GM19467 (cell line): ENCODE measurements around the gene ITGAV.

Source experiments
- ATAC-seq: cut with Tn5 transposase; IDR thresholded peaks from one replicate; pipeline ENCODE4 v1.9.1; 2021; ENCODE audit warnings: mild to moderate bottlenecking, moderate library complexity; ENCODE audit not compliant: unreplicated experiment

The ITGAV gene

DNA sequence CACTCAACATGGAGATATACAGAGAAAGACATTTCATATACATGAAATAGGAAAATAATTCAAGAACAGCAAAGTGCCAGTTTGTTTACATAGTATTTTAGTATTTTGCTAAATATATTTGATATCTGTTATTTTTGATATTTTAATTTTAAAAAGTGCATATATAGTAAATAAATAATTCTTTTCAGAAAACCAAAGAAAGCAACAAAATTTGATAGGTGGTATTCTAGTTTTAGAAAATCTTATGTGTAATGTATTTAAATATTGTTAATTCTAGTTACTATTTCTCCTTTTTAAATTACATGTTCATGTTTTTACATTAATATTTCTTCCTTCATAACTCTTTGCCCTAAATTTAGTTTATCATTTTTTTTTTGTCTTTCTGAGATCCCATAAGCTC, 69.5 kb downstream of the ITGAV start:
- no peak for ATAC-seq

DNA sequence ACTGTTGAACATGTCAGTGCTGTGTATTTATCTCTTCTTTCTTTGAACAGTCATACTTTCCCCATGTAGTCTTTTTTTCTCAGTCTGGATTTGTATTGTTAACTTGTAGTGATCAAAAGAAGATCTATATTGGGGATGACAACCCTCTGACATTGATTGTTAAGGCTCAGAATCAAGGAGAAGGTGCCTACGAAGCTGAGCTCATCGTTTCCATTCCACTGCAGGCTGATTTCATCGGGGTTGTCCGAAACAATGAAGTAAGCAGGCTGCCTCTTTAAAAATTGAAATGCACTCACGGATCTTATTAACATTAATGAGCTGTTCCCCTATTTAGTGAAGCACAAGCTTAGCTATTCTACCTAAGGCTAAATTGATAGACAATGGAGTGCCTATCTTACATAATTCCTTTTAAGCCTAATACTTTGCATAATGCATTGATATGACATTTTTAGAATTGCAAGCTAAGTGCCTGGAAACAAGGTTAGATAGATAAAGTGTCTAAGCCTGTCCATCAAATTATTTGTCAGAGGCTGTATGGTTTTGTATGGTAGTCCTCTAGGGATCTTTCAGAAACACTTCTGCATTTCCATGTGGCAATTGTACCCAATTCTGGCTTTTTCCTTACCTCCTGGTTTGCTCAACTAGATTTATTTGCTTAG, 74.7 kb downstream of the ITGAV start:
- no peak for ATAC-seq

DNA sequence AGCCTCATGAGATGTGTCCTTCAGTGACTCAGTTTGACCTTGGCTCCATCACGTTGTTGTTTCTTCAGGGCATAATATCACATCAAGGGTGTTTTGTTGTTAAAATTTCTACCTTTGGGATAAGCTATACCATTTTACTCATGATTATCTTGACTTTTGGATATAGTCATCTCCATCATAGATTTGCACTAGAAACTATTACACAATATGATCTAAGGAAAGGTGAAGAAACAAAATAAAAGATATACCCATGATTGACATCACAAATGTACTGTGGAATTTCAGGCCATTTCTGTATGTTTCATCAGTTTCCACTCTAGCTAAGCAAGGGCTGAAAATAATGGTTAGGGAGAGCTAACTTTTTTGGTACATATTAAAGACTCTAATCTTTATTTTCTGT, 79.3 kb downstream of the ITGAV start:
- no peak for ATAC-seq

DNA sequence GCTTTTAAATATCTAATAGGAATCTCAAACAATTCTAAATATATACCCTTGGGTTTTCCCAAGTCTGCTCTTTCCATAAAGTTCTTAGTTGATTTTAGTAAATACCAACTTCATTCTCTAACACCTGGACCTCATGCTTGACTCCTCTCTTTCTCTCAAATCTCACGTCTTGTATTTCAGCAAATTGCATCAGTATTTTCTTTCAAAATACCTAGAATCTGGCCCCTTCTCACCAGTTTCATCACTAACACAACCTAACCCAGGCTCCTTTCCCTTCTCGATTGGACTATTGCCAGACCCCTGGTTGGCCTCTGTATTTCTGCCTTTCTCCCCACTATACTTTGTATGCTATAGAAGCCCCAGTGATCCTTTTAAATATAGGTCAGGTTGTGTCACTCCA, 81.0 kb downstream of the ITGAV start:
- ATAC-seq: no peak

DNA sequence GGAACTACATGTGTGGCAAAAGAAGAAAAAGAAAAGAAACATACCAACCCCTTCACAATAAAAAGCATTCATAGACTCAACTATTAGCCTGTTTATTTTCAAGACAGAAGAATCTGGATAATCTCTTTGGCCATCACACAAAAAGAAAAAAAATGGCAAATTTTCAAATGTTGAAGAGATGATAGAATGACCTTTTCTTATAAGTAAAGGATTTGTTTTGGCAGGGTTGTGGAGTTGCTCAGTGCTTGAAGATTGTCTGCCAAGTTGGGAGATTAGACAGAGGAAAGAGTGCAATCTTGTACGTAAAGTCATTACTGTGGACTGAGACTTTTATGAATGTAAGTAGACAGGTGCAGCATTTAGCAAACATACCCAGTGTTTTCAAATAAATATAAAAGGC, 85.5 kb downstream of the ITGAV start:
- ATAC-seq: no peak

DNA sequence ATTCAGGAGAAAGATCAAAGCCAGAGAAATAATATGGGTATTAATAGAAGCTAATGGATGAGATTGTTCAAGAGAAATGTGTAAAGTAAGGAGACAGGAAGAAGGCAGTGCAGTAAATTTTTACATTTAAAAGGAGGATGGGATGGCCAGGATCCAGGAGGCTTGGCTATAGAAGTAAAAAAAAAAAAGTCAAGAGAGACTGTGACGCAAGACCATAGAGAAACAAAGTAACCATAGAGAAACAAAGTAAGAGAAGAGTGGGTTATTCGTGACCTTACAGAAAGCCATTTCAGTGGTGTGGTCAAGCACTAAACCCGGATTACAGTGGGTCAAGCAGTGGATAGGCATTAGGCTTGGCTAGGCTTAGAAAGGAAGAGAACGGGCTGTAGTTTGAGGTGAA, 93.5 kb downstream of the ITGAV start:
- no peak for ATAC-seq

DNA sequence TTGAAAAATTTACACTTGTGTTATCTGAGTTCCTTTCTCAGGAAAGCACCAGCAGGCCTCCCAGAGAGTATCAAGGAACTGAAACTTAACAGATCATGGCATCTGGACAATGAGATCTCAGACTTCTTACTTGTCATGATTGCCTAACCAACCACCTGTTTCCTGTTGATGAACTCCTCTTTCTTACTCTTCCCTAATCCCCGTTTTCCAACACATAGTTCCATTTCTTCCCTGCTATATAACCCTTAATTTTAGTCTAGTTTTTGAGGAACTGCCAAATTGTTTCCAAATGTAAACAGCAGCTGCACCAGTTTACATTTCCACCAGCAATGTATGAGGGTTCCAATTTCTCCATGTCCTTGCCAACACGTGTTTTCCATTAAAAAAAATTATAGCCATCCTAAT, 98.0 kb downstream of the ITGAV start:
- ATAC-seq: no peak

DNA sequence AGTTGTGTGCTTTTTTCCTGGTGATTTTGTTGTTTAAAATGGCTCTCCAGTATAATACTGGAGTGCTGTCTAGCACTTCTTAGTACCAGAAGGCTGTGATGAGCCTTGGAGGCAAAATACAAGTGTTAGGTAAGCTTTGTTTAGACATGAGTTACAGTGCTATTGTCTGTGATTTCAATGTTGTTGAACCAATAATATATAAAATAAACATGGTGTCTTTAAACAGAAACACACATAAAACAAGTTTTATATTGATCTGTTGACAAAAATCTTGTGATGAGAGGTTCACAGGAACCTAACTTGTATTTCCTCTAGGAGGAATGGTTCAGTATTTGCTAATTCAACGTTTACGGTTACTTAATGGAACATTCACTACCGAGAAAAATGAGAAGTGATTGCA, 99.0 kb downstream of the ITGAV start:
- ATAC-seq: no peak

DNA sequence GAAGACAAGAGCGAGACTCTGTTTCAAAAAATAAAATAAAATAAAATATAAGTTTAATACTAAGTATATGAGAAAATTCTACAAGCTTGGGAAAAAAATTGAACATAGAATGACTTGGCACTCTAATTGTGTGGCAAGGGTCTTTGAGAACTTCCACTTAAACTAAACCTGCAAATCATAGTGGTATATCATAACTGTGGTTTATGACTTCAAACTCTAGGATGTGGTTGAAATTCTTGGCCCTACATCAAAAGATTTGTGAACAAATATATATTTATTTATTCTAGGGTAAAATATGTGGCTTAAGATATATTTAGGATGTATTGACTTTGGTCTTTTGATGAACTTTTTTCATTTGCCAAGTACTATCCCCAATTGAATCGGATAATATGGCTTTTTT, 100.9 kb downstream of the ITGAV start:
- ATAC-seq: no peak

DNA sequence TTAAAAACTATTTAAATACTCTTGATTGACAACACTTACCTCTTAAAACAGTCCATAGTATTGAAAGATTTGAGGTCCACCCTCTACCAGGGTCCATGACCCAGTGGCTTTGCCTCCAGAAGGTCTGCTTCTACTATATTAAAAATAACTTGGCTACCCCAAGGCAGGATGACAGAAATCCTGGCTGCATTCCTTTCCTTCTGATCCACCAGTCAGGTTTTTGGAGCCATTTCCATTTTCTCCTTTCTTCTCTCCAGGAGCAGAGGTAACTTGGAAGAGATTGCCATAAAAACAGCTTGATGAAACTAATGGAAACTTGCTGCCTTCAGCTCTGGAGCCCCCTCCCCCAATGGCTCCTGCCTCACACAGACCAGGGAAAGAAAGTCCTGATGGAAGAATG, 101.4 kb downstream of the ITGAV start:
- no peak for ATAC-seq

DNA sequence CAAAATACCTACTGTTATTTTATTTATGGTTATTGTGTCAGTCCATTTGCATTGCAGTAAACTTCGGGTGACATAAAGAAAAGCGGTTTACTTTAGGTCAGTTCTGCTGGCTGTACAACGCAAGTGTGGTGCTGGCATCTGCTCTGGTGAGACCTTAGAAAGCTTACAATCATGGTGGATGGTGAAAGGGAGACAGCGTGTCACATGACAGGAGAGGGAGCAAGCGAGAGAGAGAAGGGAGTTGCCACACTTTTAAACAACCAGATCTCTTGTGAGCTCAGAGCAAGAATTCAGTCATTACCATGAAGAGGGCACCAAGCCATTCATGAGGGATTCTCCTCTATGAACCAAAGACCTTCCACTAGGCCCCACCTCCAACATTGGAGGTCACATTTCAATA, 102.0 kb downstream of the ITGAV start:
- ATAC-seq: no peak

DNA sequence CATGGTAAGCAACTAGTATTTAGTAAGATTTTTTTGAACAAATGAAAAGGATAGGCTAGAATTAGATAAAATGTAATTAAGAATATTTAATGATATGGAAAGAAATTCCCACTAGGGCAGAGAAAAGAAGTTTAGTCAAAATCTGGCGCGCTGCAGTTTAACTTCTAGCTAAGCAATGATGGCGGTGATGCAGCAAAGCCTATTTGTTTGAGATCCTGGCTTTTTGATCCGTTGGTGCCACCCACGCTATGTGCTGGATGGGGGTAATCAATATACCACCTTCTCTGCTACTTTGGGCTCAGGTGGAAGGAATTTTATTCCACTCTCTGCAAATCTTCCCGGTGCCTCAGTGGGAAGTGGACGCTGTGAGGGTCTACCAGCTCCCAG, 103.6 kb downstream of the ITGAV start:
- no peak for ATAC-seq

DNA sequence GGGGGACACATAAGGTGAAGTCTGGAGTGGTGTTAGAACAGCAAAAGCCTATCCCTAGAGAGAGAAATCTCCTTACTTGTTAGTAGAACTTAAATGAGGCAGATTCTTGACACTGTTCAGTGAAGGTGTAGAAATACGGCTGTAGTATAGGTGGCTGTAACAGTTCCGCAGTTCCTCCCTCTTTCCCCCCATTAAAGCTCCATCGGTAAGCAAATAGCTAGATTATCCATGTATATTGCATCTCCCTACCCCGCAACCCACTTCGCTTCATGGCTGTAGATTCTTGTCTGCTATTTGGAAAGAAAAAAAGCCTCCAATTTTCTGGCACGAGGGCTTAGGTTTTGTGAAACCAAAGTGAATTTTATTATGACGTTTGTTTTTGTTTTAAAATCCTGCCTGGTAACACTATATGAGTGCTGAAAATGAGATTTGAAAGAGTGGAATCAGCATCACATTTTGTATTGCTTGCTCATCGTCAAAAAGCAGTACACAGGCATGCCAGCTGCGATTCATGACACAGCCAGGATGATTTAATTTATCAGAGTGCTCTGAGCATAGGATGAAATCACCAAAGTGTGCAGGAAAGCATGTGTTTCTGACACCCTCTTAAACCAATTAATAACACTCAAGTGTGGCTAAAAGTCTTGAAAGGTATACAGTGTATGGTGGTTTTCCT, 105.4 kb downstream of the ITGAV start:
- ATAC-seq: no peak

DNA sequence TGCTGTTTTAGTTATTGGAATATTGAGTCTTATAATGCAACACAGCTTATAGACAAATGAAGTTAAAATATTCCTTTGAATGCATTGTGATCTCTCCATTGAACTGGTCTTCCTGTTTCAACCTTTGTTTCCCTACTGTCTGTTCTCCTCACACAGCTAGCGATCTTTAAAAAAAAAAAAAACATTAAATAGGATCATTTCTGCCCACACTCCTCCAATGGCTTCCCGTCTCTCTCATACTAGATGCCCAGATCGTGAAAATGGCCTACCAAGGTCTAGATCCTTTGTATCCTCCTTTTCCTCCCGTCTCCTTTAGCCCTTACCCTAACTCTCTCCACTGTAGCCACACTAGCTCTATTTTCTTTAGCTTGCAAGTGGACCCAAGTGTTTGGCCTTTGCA, 106.4 kb downstream of the ITGAV start:
- ATAC-seq: no peak

DNA sequence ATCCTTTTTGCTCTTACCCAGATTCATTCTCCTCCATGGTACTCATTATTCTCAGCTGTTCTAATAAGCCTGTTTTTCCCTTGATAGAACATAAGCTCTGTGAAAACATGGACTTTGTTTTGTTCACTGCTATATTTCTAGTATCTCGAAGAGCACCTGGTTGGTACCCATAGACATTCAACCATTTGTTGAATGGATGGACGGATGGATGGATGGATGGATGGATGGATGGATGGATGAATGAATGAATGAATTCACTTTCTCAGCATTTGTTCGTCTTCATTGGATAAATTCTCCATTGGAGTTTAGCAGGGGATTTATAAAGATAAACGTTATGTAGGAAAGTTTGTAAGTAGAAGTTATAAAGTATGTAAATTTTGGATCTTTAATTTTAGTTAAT, 106.9 kb downstream of the ITGAV start:
- no peak for ATAC-seq

DNA sequence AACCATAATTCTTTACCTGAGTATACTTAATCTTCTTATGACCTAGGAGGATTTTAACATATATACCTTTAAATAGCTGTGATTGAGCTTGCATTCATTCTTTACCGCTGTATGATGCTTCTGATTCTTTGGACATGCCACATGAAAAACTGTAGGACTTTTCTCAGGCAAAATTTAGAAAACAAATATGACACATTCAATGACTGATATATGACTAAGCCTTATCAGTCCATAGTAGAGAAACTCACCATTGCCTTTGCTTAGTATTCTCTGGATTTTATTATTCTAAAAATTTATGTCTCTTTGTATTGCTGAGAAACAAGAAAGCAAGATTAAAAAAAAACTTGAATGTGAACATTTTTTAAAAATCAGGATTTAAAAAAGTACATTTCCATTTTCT, 107.7 kb downstream of the ITGAV start:
- no peak for ATAC-seq

DNA sequence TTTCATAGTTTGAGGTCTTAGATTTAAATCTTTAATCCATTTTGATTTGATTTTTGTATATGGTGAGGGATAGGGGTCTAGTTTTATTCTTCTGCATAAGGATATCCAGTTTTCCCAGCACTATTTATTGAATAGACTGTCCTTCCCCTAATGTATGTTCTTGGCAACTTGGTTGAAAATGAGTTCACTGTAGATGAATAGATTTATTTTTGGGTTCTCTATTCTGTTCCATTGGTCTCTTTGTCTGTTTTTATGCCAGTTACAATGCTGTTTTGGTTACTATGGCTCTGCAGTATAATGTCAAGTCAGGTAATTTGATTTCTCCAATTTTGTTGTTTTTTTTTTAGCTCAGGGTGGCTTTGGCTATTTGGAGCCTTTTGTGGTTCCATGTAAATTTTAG, 109.9 kb downstream of the ITGAV start:
- no peak for ATAC-seq

DNA sequence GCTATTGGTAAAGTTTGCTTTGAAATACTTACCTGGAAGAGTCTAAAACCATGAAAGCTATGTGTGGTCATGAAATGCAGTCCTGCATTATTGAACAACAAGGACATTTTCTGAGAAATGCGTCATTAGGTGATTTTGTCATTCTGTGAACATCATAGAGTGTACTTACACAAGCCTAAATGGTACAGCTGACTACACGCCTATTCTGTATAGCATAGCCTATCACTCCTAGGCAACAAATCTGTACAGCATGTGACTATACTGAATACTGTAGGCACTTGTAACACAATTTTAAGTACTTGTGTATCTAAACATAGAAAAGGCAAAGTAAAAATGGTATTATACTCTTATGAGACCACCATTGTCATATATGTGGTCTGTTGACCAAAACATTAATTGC, 112.2 kb downstream of the ITGAV start:
- ATAC-seq: no peak

DNA sequence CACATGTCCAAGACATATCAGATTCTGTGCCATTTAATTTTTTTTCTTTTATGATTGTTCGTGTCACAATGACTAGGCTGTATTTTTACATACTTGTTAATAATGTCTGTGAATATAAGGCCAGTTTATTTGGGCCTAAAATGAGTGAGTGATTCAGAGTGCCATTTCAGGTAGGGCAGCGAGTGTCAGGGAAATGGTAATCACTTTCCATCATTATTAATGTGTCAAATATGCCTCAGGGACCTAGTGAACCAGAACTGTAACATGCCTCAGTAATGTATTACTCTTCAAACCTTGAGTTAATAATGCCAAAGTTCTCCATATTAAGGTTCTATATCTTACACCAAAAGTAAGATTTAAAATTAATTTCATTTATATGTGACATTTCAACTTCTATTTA, 112.6 kb downstream of the ITGAV start:
- no peak for ATAC-seq

DNA sequence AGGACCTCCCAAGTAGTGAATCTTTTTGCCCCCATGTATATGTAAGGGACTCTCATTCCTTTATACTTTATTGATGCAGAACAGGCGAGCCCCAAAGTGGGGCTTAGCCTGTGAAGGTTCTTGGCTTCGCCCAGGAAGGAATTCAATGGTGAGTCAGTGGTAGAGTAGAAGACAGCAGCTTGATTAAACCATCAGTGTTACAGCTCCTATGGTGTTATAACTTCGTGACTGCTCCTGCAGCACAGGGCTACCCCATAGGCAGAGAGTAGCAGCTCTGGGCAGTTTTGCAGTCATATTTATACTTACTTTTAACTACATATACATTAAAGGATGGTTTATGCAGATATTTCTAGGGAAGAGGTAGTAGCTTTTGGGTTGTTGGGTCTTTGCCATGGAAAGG, 115.0 kb downstream of the ITGAV start:
- ATAC-seq: no peak

DNA sequence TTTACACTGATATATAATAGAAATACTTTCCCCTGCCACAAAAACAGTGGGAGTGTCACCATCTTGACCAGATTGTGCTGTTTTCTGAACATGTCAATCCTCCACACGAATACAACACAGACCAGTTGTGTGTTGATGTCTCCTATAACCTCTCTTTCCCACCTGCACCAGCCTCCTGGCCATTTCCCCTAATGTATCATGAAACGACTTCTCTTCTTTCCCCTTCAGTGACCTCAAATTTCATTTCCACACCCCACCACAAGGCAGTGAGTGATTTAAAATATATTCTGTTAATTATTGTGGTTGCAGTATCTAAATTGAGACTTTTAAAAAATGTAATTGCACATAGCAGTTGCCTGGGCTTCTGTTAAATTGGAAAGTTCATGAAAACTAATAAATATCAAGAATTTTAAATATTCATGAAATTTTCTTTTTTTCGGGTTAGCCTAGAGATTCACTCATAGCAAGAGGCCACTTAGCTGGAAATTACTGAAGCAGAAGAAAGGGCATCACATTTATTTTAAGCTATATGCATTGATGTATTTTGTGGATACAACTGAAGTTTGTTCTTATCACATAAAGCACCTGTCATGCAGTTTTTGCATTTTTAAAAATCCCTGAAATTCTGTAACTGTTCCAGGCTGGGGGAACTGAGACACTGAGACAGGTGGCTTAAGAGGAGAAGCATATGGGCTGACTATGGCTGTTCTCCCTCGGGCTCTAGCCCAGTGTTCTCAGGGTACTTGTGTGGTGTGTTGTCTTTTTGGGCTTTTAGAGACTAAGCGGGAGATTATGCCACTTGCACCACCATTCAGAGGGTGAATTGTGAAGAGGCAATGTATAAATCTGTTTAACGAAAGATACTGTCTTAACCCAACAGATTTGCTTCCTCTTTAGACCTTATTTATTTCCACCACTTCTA, 119.9 kb downstream of the ITGAV start:
- no peak for ATAC-seq

DNA sequence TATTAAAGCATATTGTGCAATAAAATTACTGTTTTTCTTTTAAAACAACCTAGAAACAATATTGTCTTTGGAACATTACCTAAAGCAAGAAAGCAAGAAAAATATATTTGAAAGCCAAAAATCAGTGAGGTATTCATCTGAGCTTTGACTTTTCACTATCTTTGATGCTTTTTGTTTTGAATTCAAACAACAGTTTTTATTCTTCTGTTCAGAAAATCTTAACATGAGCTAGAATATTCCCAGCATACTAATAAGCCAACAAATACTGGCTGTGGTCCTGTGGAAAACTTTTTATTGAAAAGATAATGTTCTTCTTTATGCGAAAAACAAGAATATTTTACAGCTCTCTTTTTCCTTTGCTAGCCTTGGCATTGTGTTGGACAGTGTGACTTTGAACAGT, 123.8 kb downstream of the ITGAV start:
- no peak for ATAC-seq
